ENCODE measurements around the gene DNAJC21. TPM values are rescaled to one million over a fixed set of nuclear protein-coding genes. Genes with fewer than 3 reads are reported as not detected.
A peak's percentile ranks its signal among the peaks of the same experiment; 100 is the strongest.

Gene DNAJC21
- total RNA-seq (2012; rRNA removed), result 8.8 and 27.2 TPM in 2 replicates
- polyA plus RNA-seq (2012; rRNA removed), result 10.2 and 12.7 TPM in 2 replicates
- polyA plus RNA-seq (2012; cell fraction: cytosol; rRNA removed), result 1.1 and 1.8 TPM in 2 replicates
- polyA plus RNA-seq (2012; cell fraction: nucleus; rRNA removed; ENCODE audit: low replicate concordance), result 1.2 and 7.2 TPM in 2 replicates
- percentile 84 among the genes with signal in this experiment for Bru-seq, nascent RNA
- BruChase-seq, experiment 1, labeled RNA remaining after a 6-hour chase, result percentile 88 among the genes with signal in this experiment
- percentile 85 among the genes with signal in this experiment for BruChase-seq, experiment 2, labeled RNA remaining after a 2-hour chase
- long read RNA-seq, full-length matches to known transcripts, result 51 of 92 reads
- long read RNA-seq, partial matches to known transcripts, result 29 of 92 reads
- long read RNA-seq, other reads (novel, unspliced or antisense), result 12 of 92 reads

GRCh38 chr5:34929134-34929719, at the start of gene DNAJC21:
Gene DNAJC21, plus strand, starts transcription at chr5:34929559. Its CDS starts 261 bp downstream, at chr5:34929820.
- Histone ChIP-seq H3K4me2 (ENCODE audit: low read depth, low read length) (peak within 1 kb of the TSS; percentile 90), H3K36me3 (ENCODE audit: control insufficient read depth, insufficient read depth, low read length) (no peaks in the 10 kb centered on the region; the same call in none of the 2 replicates), H4K8ac (ENCODE audit: low read depth in 2 of 2, low read length in 2 of 2) (peak within 1 kb of the TSS in 1 of 2 experiments; percentile 61; a peak in 1 of 4 replicates), H4K5ac (ENCODE audit: low read depth, low read length) (peak within 1 kb of the TSS; percentile 30; the same call in 1 of the 2 replicates), H3K56ac (ENCODE audit: extremely low read depth, insufficient read depth, low read length) (peak within 1 kb of the TSS; percentile 69), H4K20me1 (ENCODE audit: insufficient read depth, low read length) (peaks cover 15% of the 10 kb centered on the region), H2AK5ac (ENCODE audit: low read depth, low read length) (no peak within 1 kb of the TSS), H2AK9ac (replicated peaks; ENCODE audit: low read depth, low read length, poor library complexity) (peak within 1 kb of the TSS; percentile 91), H2BK15ac (ENCODE audit: low read depth, low read length) (no peak within 1 kb of the TSS), H3K27ac (ENCODE audit: insufficient read depth, low read length) (peak within 1 kb of the TSS; percentile 82), H3K27me3 (ENCODE audit: control insufficient read depth, insufficient read depth, low read length) (no peaks in the 10 kb centered on the region), H3K9ac (ENCODE audit: low read depth, low read length) (peak within 1 kb of the TSS; percentile 71), H3K9me1 (ENCODE audit: insufficient read depth, low read length) (peaks cover 8% of the 10 kb centered on the region), H4K91ac (ENCODE audit: insufficient read depth, low read depth, low read length) (no peak within 1 kb of the TSS), H3K9me3 (ENCODE audit: control insufficient read depth, insufficient read depth, low read length) (no peaks in the 10 kb centered on the region), H3K4ac (ENCODE audit: low read depth, low read length) (peak within 1 kb of the TSS; percentile 69), H3K14ac (replicated peaks; ENCODE audit: low read depth, low read length) (peak within 1 kb of the TSS; percentile 67; the same call in 1 of the 2 replicates), H2BK120ac (ENCODE audit: low read depth, low read length) (no peak within 1 kb of the TSS), H2BK20ac (ENCODE audit: low read depth, low read length) (no peak within 1 kb of the TSS), H2BK5ac (ENCODE audit: low read depth, low read length, poor library complexity, severe bottlenecking) (peak within 1 kb of the TSS; percentile 86), H2AFZ (replicated peaks; ENCODE audit: low read length, poor library complexity) (peak within 1 kb of the TSS; percentile 95), H3K23ac (ENCODE audit: low read depth, low read length) (peak within 1 kb of the TSS; percentile 50; the same call in 1 of the 2 replicates), H3K79me1 (ENCODE audit: low read depth in 1 of 2, low read length in 2 of 2) (peaks cover 17 to 48% of the 10 kb centered on the region in 2 experiments), H3K4me3 (ENCODE audit: insufficient read depth, low read depth, low read length) (peak within 1 kb of the TSS; percentile 98), H3K4me1 (ENCODE audit: control insufficient read depth, insufficient read depth, low read length) (peaks cover 5% of the 10 kb centered on the region; the same call in 1 of the 2 replicates), H3K18ac (ENCODE audit: low read depth, low read length) (peak within 1 kb of the TSS; percentile 70)
- TF ChIP-seq NFE2L2 (IDR thresholded peaks at IDR 0.05; ENCODE audit: low read depth, low read length) (no peak), MXI1 (IDR thresholded peaks at IDR 0.05; ENCODE audit: borderline replicate concordance, low read depth, low read length) (peak; percentile 36; the same call in 1 of the 2 replicates)
- 3% methylated on average over 17 of the region's 63 CpGs; no CpG with 5 or more reads in 1 of the 2 experiments for WGBS, 2 experiments (ENCODE audit: extremely low coverage in 2 of 2, insufficient read length in 1 of 2)
- ChIA-PET CTCF (interaction anchor here (1.0 kb wide), 1 partner anchor 17 kb away, joined by 3 read pairs; no protein-coding TSS in a partner anchor), POLR2A (ENCODE audit: unreplicated experiment) (interaction anchor here (0.6 to 1.0 kb wide), 3 partner anchors 13 to 98 kb away, joined by 4 to 15 read pairs (median 8); partner anchors contain the start of genes BRIX1 and RAD1)
- in situ Hi-C loops (cut with MboI; ENCODE audit: low sequenced_read_pairs) (no loop called here), dilution Hi-C loops (cut with HindIII; ENCODE audit: low sequenced_read_pairs, unreplicated experiment) (no loop called here), intact Hi-C loops (cut with micrococcal nuclease) (no loop called here)
- ATAC-seq (ENCODE audit: low read depth), result peak; percentile 92
- peak; percentile 94 for DNase-seq
- BruUV-seq (replicated peaks), result no TSS peak

All from IMR-90 (cell line).